Uterus (tissue), 2 donors: ENCODE data around the gene UBR4.

ENCODE experiments used
- POLR2A ChIP-seq, 2 donors: fragments of 450-650 bp; IDR thresholded peaks; one replicate each; pipeline ENCODE4 v1.6.1; 2016; ENCODE audit warnings: antibody characterized with exemption in 2 of 2, mild to moderate bottlenecking in 1 of 2, moderate library complexity in 1 of 2
- TF ChIP-seq, protein P1 (sequence below), 4 experiments: fragments of 200-600 bp in 2 of 4; fragments of 450-650 bp in 2 of 4; sonication (generic) in 2 of 4; IDR thresholded peaks; one replicate each; pipeline ENCODE4 v1.5.1; 2016 to 2019; ENCODE audit warnings: antibody characterized with exemption in 4 of 4, mild to moderate bottlenecking in 2 of 4, moderate library complexity in 1 of 4

DNA sequence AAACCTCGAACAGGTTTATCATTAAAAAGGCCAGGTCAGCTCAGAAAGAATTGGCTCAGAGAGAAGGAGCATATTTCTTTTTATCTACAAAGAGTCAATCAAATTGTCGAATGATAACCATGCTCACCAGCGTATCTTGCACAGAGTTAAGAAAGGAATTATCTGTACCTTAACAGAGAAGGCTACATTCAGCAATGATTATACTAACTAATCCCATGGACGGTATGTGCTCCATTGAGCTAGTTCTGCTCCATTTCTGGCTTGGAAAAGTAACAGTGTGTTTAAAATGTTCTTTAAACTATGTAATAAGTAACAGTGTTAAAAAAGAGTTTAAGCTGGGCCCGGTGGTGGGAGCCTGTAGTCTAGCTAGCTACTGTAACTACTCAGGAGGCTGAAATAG is 4.2 kb downstream of the UBR4 start:
- TF ChIP-seq POLR2A (IDR thresholded peaks at IDR 0.05) = no peak
- TF ChIP-seq, protein P1, sequence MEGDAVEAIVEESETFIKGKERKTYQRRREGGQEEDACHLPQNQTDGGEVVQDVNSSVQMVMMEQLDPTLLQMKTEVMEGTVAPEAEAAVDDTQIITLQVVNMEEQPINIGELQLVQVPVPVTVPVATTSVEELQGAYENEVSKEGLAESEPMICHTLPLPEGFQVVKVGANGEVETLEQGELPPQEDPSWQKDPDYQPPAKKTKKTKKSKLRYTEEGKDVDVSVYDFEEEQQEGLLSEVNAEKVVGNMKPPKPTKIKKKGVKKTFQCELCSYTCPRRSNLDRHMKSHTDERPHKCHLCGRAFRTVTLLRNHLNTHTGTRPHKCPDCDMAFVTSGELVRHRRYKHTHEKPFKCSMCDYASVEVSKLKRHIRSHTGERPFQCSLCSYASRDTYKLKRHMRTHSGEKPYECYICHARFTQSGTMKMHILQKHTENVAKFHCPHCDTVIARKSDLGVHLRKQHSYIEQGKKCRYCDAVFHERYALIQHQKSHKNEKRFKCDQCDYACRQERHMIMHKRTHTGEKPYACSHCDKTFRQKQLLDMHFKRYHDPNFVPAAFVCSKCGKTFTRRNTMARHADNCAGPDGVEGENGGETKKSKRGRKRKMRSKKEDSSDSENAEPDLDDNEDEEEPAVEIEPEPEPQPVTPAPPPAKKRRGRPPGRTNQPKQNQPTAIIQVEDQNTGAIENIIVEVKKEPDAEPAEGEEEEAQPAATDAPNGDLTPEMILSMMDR (IDR thresholded peaks at IDR 0.05) = no peak
